ENCODE measurements around the gene LRP2.

The LRP2 gene

GRCh38 chr2:169232551-169233154 is 129.7 kb downstream of the LRP2 start:
- no peak for DNase-seq

GRCh38 chr2:169230204-169230603 is 132.1 kb downstream of the LRP2 start:
- no peak for DNase-seq

GRCh38 chr2:169229590-169229989 is 132.7 kb downstream of the LRP2 start:
- DNase-seq: no peak

- no peak for DNase-seq
These were observed 136.4 kb downstream of the LRP2 start for GRCh38 chr2:169225906-169226305.

GRCh38 chr2:169225233-169225750 is 137.0 kb downstream of the LRP2 start:
- no peak for DNase-seq

GRCh38 chr2:169222665-169223064 is 139.7 kb downstream of the LRP2 start:
- no peak for DNase-seq

- no peak for DNase-seq
These were observed 140.5 kb downstream of the LRP2 start for GRCh38 chr2:169221745-169222369.

GRCh38 chr2:169210917-169211316 is 151.4 kb downstream of the LRP2 start:
- DNase-seq: no peak

GRCh38 chr2:169208026-169208425 is 154.3 kb downstream of the LRP2 start:
- DNase-seq: no peak

GRCh38 chr2:169205176-169205575 is 157.2 kb downstream of the LRP2 start:
- DNase-seq: no peak

GRCh38 chr2:169203952-169204351 is 158.4 kb downstream of the LRP2 start:
- no peak for DNase-seq

- DNase-seq: no peak
These were observed 161.6 kb downstream of the LRP2 start for GRCh38 chr2:169200756-169201155.

- DNase-seq: no peak
These were observed 168.7 kb downstream of the LRP2 start for GRCh38 chr2:169193618-169194017.

GRCh38 chr2:169190197-169190775 is 172.0 kb downstream of the LRP2 start:
- no peak for DNase-seq

GRCh38 chr2:169189132-169189531 is 173.2 kb downstream of the LRP2 start:
- no peak for DNase-seq

GRCh38 chr2:169185711-169186110 is 176.6 kb downstream of the LRP2 start:
- no peak for DNase-seq

- no peak for DNase-seq
These were observed 178.3 kb downstream of the LRP2 start for GRCh38 chr2:169184074-169184473.

- DNase-seq: no peak
These were observed 179.8 kb downstream of the LRP2 start for GRCh38 chr2:169182573-169182972.

GRCh38 chr2:169178804-169179390 is 183.4 kb downstream of the LRP2 start:
- no peak for DNase-seq

GRCh38 chr2:169178364-169178763 is 184.0 kb downstream of the LRP2 start:
- no peak for DNase-seq

GRCh38 chr2:169175112-169175511 is 187.2 kb downstream of the LRP2 start:
- no peak for DNase-seq

- no peak for DNase-seq
These were observed 188.5 kb downstream of the LRP2 start for GRCh38 chr2:169173876-169174275.

GRCh38 chr2:169172914-169173313 is 189.4 kb downstream of the LRP2 start:
- no peak for DNase-seq

GRCh38 chr2:169172151-169172735 is 190.1 kb downstream of the LRP2 start:
- DNase-seq: no peak

Measured in CD4-positive, alpha-beta T cell treated with Interleukin-17A for 4 hours (primary cell).